ENCODE measurements around the gene LZTS2.

LZTS2 gene

GRCh38 chr10:100998991-100999741, 442 bp upstream of the LZTS2 start:
- peak; percentile 57 for DNase-seq

GRCh38 chr10:101000127-101000914, 713 bp downstream of the LZTS2 start:
- DNase-seq = no peak

- DNase-seq = no peak
Observed at GRCh38 chr10:101000915-101001658, 1.5 kb downstream of the LZTS2 start.

GRCh38 chr10:101001659-101002035, 2.0 kb downstream of the LZTS2 start:
- no peak for DNase-seq

GRCh38 chr10:101002456-101002855, 2.8 kb downstream of the LZTS2 start:
- no peak for DNase-seq

GRCh38 chr10:101003639-101004206, 4.1 kb downstream of the LZTS2 start:
- DNase-seq = no peak

GRCh38 chr10:101005361-101005760, 5.8 kb downstream of the LZTS2 start:
- DNase-seq = no peak

- no peak for DNase-seq
Observed at GRCh38 chr10:101005869-101006567, 6.4 kb downstream of the LZTS2 start.

- no peak for DNase-seq
Observed at GRCh38 chr10:101006593-101007098, 7.0 kb downstream of the LZTS2 start.

- no peak for DNase-seq
Observed at GRCh38 chr10:101007099-101007711, 7.6 kb downstream of the LZTS2 start.

- DNase-seq = no peak
Observed at GRCh38 chr10:101007915-101008822, 8.6 kb downstream of the LZTS2 start.

GRCh38 chr10:101008823-101009423, 9.3 kb downstream of the LZTS2 start:
- no peak for DNase-seq

- DNase-seq = no peak
Observed at GRCh38 chr10:101010329-101010728, 10.7 kb downstream of the LZTS2 start.

- DNase-seq = no peak
Observed at GRCh38 chr10:101011517-101012423, 12.2 kb downstream of the LZTS2 start.

GRCh38 chr10:101012525-101013364, 13.1 kb downstream of the LZTS2 start:
- DNase-seq = peak; percentile 79

- no peak for DNase-seq
Observed at GRCh38 chr10:101013365-101013825, 13.8 kb downstream of the LZTS2 start.

GRCh38 chr10:101014230-101014884, 14.7 kb downstream of the LZTS2 start:
- peak; percentile 50 for DNase-seq

Data from NCI-H345 (cell line).